ENCODE data around the gene FUT8. TPM values are rescaled to one million over a fixed set of nuclear protein-coding genes. Genes with fewer than 3 reads are reported as not detected.

The FUT8 gene
- total and polyA plus RNA-seq, 2 experiments from 2014 or later = 26.6 to 67.5 TPM

DNA sequence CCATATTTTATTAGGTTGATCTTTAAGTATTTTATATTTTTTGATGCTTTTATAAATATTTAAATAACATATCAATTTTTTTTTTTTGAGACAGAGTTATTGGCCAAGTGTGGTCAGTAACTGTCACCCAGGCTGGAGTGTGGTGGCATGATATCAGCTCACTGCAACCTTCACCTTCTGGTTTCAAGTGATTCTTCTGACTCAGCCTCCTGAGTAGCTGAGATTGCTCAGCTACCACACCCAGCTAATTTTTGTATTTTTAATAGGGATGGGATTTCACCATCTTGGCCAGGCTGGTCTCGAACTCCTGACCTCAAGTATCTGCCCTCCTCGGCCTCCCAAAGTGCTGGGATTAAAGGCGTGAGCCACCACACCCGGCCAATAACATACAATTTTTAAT, 71.1 kb downstream of the FUT8 start:
- Histone ChIP-seq H3K4me3 (no peak overlapping the region), H2AFZ (no peak overlapping the region), H3K36me3 (replicated peaks; ENCODE audit: insufficient read depth, low read depth) (no peaks in the 10 kb centered on the region), H3K4me1 (ENCODE audit: insufficient read depth) (no peaks in the 10 kb centered on the region), H3K27ac (no peak overlapping the region), H4K20me1 (ENCODE audit: insufficient read depth, poor library complexity, severe bottlenecking) (peaks cover 2% of the 10 kb centered on the region), H3K9me2 (replicated peaks; ENCODE audit: insufficient read depth) (no peaks in the 10 kb centered on the region), H3K4me2 (no peak overlapping the region), H3K9me3 (ENCODE audit: low read depth) (no peaks in the 10 kb centered on the region), H3K79me2 (peaks cover 54% of the 10 kb centered on the region), H3K27me3 (no peaks in the 10 kb centered on the region)
- TF ChIP-seq EZH2phosphoT487 (IDR thresholded peaks at IDR 0.05; ENCODE audit: low read depth, severe bottlenecking, unreplicated experiment) (no peak), EZH2 (IDR thresholded peaks at IDR 0.05; ENCODE audit: borderline replicate concordance) (no peak)
- TF ChIP-seq, protein P1, sequence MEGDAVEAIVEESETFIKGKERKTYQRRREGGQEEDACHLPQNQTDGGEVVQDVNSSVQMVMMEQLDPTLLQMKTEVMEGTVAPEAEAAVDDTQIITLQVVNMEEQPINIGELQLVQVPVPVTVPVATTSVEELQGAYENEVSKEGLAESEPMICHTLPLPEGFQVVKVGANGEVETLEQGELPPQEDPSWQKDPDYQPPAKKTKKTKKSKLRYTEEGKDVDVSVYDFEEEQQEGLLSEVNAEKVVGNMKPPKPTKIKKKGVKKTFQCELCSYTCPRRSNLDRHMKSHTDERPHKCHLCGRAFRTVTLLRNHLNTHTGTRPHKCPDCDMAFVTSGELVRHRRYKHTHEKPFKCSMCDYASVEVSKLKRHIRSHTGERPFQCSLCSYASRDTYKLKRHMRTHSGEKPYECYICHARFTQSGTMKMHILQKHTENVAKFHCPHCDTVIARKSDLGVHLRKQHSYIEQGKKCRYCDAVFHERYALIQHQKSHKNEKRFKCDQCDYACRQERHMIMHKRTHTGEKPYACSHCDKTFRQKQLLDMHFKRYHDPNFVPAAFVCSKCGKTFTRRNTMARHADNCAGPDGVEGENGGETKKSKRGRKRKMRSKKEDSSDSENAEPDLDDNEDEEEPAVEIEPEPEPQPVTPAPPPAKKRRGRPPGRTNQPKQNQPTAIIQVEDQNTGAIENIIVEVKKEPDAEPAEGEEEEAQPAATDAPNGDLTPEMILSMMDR (IDR thresholded peaks at IDR 0.05; ENCODE audit: poor library complexity) = no peak
- DNase-seq (ENCODE audit: low spot score) = no peak
- 95% methylated on average over 4 of the region's 4 CpGs for WGBS (ENCODE audit: low lambda C conversion rate, missing lambda C conversion rate)

DNA sequence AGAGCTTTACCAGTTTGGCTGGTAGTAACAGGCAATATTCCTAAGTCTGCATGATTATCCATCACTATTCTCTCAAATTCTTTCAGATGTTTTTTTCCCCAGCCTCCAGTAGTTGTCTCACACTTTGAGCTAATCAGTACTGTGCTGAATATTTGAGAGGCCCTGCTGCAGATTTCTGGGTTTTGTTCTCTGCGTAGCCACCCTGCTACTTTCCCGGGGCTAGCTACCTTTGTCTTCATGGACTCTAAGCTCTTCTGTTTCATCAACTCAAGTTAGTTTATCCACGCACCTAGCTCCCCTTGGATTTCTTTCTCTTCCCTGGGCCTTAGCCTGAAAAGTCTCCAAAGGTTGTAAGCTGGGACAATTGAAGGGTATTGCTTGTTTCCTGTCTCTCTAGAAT, 73.0 kb downstream of the FUT8 start:
- peaks cover 55% of the 10 kb centered on the region for H3K79me2 ChIP-seq

DNA sequence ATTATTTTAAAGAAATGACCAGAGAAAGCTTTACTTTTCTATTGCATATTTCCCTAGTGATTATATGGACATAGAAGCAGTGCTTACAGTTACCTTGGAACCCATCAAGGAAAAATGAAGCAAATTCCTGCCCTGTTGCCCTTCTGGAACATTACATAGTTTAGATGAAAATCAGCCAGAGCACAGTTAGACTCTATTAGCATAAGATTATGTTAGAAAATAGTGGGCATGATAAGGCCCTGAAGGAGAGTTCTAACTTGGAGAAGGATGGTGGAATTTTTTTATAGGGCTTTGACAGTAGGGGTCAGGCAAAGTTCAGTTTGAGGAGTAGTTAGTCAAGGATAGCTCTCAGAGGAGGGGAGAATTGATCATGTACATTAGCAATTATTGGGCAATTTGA, 74.3 kb downstream of the FUT8 start:
- Histone ChIP-seq H4K20me1 (ENCODE audit: insufficient read depth, poor library complexity, severe bottlenecking) (peaks cover 2% of the 10 kb centered on the region), H3K36me3 (replicated peaks; ENCODE audit: insufficient read depth, low read depth) (no peaks in the 10 kb centered on the region), H3K79me2 (peaks cover 42% of the 10 kb centered on the region), H3K9me2 (replicated peaks; ENCODE audit: insufficient read depth) (no peaks in the 10 kb centered on the region), H3K9me3 (ENCODE audit: low read depth) (no peaks in the 10 kb centered on the region), H3K4me1 (ENCODE audit: insufficient read depth) (no peaks in the 10 kb centered on the region), H3K27me3 (no peaks in the 10 kb centered on the region), H3K4me3 (no peak overlapping the region), H2AFZ (no peak overlapping the region), H3K27ac (no peak overlapping the region), H3K4me2 (no peak overlapping the region)
- no peak for DNase-seq (ENCODE audit: low spot score)
- TF ChIP-seq EZH2phosphoT487 (IDR thresholded peaks at IDR 0.05; ENCODE audit: low read depth, severe bottlenecking, unreplicated experiment) (no peak), EZH2 (IDR thresholded peaks at IDR 0.05; ENCODE audit: borderline replicate concordance) (no peak)
- TF ChIP-seq, protein P1 (IDR thresholded peaks at IDR 0.05; ENCODE audit: poor library complexity) = no peak

More for the DNA sequence above, 73.0 kb downstream of the FUT8 start:
- 52% methylated on average over 3 of the region's 3 CpGs for WGBS (ENCODE audit: low lambda C conversion rate, missing lambda C conversion rate)
- H3K9me3 ChIP-seq (ENCODE audit: low read depth) = no peaks in the 10 kb centered on the region
- H3K4me1 ChIP-seq (ENCODE audit: insufficient read depth) = no peaks in the 10 kb centered on the region
- no peak overlapping the region for H3K4me3 ChIP-seq
- H3K9me2 ChIP-seq (replicated peaks; ENCODE audit: insufficient read depth) = no peaks in the 10 kb centered on the region
- H3K4me2 ChIP-seq = no peak overlapping the region
- H4K20me1 ChIP-seq (ENCODE audit: insufficient read depth, poor library complexity, severe bottlenecking) = peaks cover 2% of the 10 kb centered on the region
- no peak for DNase-seq (ENCODE audit: low spot score)
- no peak overlapping the region for H2AFZ ChIP-seq
- H3K36me3 ChIP-seq (replicated peaks; ENCODE audit: insufficient read depth, low read depth) = no peaks in the 10 kb centered on the region
- TF ChIP-seq EZH2 (IDR thresholded peaks at IDR 0.05; ENCODE audit: borderline replicate concordance) = no peak
- no peak overlapping the region for H3K27ac ChIP-seq
- H3K27me3 ChIP-seq = no peaks in the 10 kb centered on the region

DNA sequence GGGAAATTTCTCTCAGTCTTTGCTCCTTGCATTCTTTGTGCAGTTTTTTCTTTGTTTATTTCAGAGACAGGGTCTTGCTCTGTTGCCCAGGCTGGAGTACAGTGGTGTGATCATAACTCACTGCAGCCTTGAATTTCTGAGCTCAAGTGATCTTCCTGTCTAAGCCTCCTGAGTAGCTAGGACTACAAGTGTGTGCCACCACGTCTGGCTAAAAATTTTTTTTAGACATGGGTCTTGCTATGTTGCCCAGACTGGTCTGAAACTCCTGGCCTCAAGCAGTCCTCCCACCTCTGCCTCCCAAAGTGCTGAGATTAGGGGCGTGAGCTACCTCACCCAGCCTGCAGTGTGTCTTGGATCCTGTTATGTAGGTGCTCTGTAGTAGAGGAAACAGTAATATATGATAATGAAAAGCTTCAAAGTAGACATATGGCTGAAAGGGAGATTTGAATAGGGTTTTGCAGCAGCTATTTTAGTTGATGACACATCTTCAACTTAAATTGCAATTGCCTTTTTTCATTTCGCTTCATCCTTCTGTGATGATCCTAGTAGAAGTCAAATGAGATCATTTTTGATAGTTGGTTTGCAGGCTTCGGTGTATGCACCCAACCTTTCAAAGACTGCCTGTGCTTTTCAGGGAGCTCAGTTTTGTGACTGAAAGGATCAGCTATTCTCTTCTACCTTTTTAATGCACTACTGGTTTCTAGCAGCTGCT, 75.4 kb downstream of the FUT8 start:
- 93% methylated on average over 4 of the region's 4 CpGs for WGBS (ENCODE audit: low lambda C conversion rate, missing lambda C conversion rate)
- Histone ChIP-seq H3K4me2 (no peak overlapping the region), H4K20me1 (ENCODE audit: insufficient read depth, poor library complexity, severe bottlenecking) (peaks cover 2% of the 10 kb centered on the region)

More for the DNA sequence above, 75.4 kb downstream of the FUT8 start:
- Histone ChIP-seq H3K4me1 (ENCODE audit: insufficient read depth) (no peaks in the 10 kb centered on the region), H2AFZ (no peak overlapping the region), H3K4me3 (no peak overlapping the region), H3K9me2 (replicated peaks; ENCODE audit: insufficient read depth) (no peaks in the 10 kb centered on the region), H3K27ac (no peak overlapping the region), H3K36me3 (replicated peaks; ENCODE audit: insufficient read depth, low read depth) (no peaks in the 10 kb centered on the region), H3K27me3 (no peaks in the 10 kb centered on the region), H3K9me3 (ENCODE audit: low read depth) (no peaks in the 10 kb centered on the region), H3K79me2 (peaks cover 36% of the 10 kb centered on the region)
- TF ChIP-seq, protein P1 (IDR thresholded peaks at IDR 0.05; ENCODE audit: poor library complexity) = no peak
- TF ChIP-seq EZH2 (IDR thresholded peaks at IDR 0.05; ENCODE audit: borderline replicate concordance) = no peak
- TF ChIP-seq EZH2phosphoT487 (IDR thresholded peaks at IDR 0.05; ENCODE audit: low read depth, severe bottlenecking, unreplicated experiment) = no peak
- DNase-seq (ENCODE audit: low spot score) = no peak

Measured in hepatocyte (in vitro differentiated cells).